Naive thymus-derived CD4-positive, alpha-beta T cell (primary cell): ENCODE results near the gene ATG10. TPM values are rescaled to one million over a fixed set of nuclear protein-coding genes. Genes with fewer than 3 reads are reported as not detected.
"Not testable (repeated sequence)": the region's sequence is repeated elsewhere in the genome, so short reads cannot be mapped to it uniquely, and the experiment has no call there.

Experiments used
- ATAC-seq: fragments of 150-1000 bp; cut with Tn5 transposase; 2 replicates; pipeline ENCODE4 v1.10.0; 2021; ENCODE audit warnings: mild to moderate bottlenecking, moderate library complexity
- CTCF ChIA-PET: fragments of 350-600 bp; sonication (Branson Sonifier 250); formaldehyde crosslinking; loops from one replicate; lab custom pipeline; 2021; ENCODE audit warnings: antibody characterized with exemption; lab: Charles Lee
- POLR2A ChIA-PET: fragments of 350-600 bp; sonication (Branson Sonifier 250); formaldehyde crosslinking; loops from one replicate; lab custom pipeline; 2021; ENCODE audit warnings: antibody characterized with exemption, inconsistent platforms; lab: Charles Lee
- DNase-seq, 9 donors: peaks; one replicate each; pipeline versions ENCODE4 v3.0.0 to v3.0.0-alpha.2; 2020 to 2022; ENCODE audit warnings: mixed read lengths in 1 of 9
- H3K27ac ChIP-seq: one replicate; pipeline ENCODE4 v1.7.0; 2013; ENCODE audit warnings: mild to moderate bottlenecking, low read depth, low read length, moderate library complexity
- H3K27me3 ChIP-seq, 2 donors: one replicate each; pipeline ENCODE4 v1.7.0; 2013; ENCODE audit warnings: low read length in 2 of 2, mild to moderate bottlenecking in 2 of 2, moderate library complexity in 2 of 2; ENCODE audit not compliant: control insufficient read depth in 2 of 2, insufficient read depth in 2 of 2
- H3K36me3 ChIP-seq, 3 experiments: 1 replicate in 2 of 3; 2 replicates in 1 of 3; pipeline ENCODE4 v1.7.0; 2013; ENCODE audit warnings: low read length in 3 of 3, mild to moderate bottlenecking in 3 of 3, moderate library complexity in 1 of 3; ENCODE audit not compliant: insufficient read depth in 3 of 3, control insufficient read depth in 2 of 3
- H3K4me1 ChIP-seq, 2 donors: one replicate each; pipeline ENCODE4 v1.7.0; 2013; ENCODE audit warnings: low read length in 2 of 2, mild to moderate bottlenecking in 2 of 2, moderate library complexity in 1 of 2; ENCODE audit not compliant: control insufficient read depth in 2 of 2, insufficient read depth in 2 of 2
- H3K4me3 ChIP-seq: 2 replicates; pipeline ENCODE4 v1.7.0; 2013; ENCODE audit warnings: mild to moderate bottlenecking, low read length
- H3K9me3 ChIP-seq, 3 experiments: 1 replicate in 2 of 3; 2 replicates in 1 of 3; pipeline ENCODE4 v1.7.0; 2013; ENCODE audit warnings: low read length in 3 of 3; ENCODE audit not compliant: control insufficient read depth in 2 of 3
- H3K27ac Mint-ChIP-seq, 9 donors: one replicate each; pipeline ENCODE4 v1.8.0; 2020 to 2022; ENCODE audit warnings: mixed read lengths in 9 of 9, mild to moderate bottlenecking in 8 of 9, moderate library complexity in 5 of 9, inconsistent platforms in 2 of 9
- H3K27me3 Mint-ChIP-seq, 5 donors: one replicate each; pipeline ENCODE4 v1.8.0; 2021 to 2022; ENCODE audit warnings: mixed read lengths in 5 of 5, mild to moderate bottlenecking in 1 of 5
- H3K36me3 Mint-ChIP-seq, 5 donors: one replicate each; pipeline ENCODE4 v1.8.0; 2020 to 2022; ENCODE audit warnings: mixed read lengths in 5 of 5, mild to moderate bottlenecking in 3 of 5, inconsistent platforms in 1 of 5
- H3K4me1 Mint-ChIP-seq, 7 donors: one replicate each; pipeline ENCODE4 v1.8.0; 2020 to 2022; ENCODE audit warnings: mixed read lengths in 7 of 7, mild to moderate bottlenecking in 3 of 7, inconsistent platforms in 1 of 7
- H3K4me3 Mint-ChIP-seq, 10 donors: one replicate each; pipeline ENCODE4 v1.8.0; 2020 to 2022; ENCODE audit warnings: mild to moderate bottlenecking in 10 of 10, mixed read lengths in 10 of 10, moderate library complexity in 6 of 10, inconsistent platforms in 2 of 10
- H3K9me3 Mint-ChIP-seq, 11 donors: one replicate each; pipeline ENCODE4 v1.8.0; 2020 to 2022; ENCODE audit warnings: mixed read lengths in 11 of 11, mild to moderate bottlenecking in 4 of 11, inconsistent platforms in 1 of 11, moderate library complexity in 1 of 11
- intact Hi-C, 2 donors: fragments of 100-400 bp; cut with micrococcal nuclease; formaldehyde crosslinking; loops; one replicate each; pipeline ENCODE4 v1.15.1; 2023
- polyA plus RNA-seq, 2 donors: library from polyadenylated mRNA; unstranded; fragments of 300-500 nt; fragmentation: Illumina TruSeq; gene quantifications; one replicate each; pipeline ENCODE4 v1.2.3, GENCODE V29; 2021
- total RNA-seq, 6 experiments: library from RNA in 5 of 6; stranded (reverse) in 5 of 6; gene quantifications; 1 replicate in 5 of 6; 2 replicates in 1 of 6; pipeline ENCODE4 v1.2.3 and lab custom pipeline; 2021 to 2026

Gene ATG10
- total and polyA plus RNA-seq, 7 experiments from 2014 or later: 6.4 to 14.4 (median 9.1) TPM

- Histone ChIP-seq H3K36me3 (no peaks in the 10 kb centered on the region), H3K9me3 (no peaks in the 10 kb centered on the region), H3K4me3 (peak overlapping the region; percentile 67), H3K4me1 (peaks cover 5 to 10% of the 10 kb centered on the region in 2 donors), H3K27ac (peak overlapping the region; percentile 97), H3K27me3 (no peaks in the 10 kb centered on the region)
- DNase-seq (no peak), ATAC-seq (peak; percentile 46)
- ChIA-PET CTCF (no interaction called here), POLR2A (interaction anchor here (0.8 to 1.0 kb wide), 2 partner anchors 120 to 222 kb away, joined by 4 to 5 read pairs; partner anchors contain the start of gene SSBP2)
- Mint-ChIP-seq H3K4me3 (peak overlapping the region; percentile 75 to 98 (median 88)), H3K27me3 (no peaks in the 10 kb centered on the region), H3K9me3 (no peaks in the 10 kb centered on the region), H3K27ac (peak overlapping the region; percentile 73 to 99 (median 91)), H3K4me1 (peaks cover 11 to 40% (median 36%) of the 10 kb centered on the region in 7 donors), H3K36me3 (peaks cover 4 to 8% (median 4%) of the 10 kb centered on the region in 5 donors)
- intact Hi-C loops: loop anchor here (1.0 to 10.0 kb wide), 9 partner anchors 95 to 1980 kb away; partner anchors contain the start of genes MTX3 (in 1 of the 2), SSBP2 (in 1 of the 2) and ZFYVE16 (in 1 of the 2)
These were observed 615 bp downstream of the ATG10 start for GRCh38 chr5:81972492-81972783.

- ChIA-PET CTCF (no interaction called here), POLR2A (interaction anchor here (0.9 to 1.0 kb wide), 2 partner anchors 9 to 229 kb away, joined by 3 to 4 read pairs; partner anchors contain the start of gene SSBP2)
- no peak for ATAC-seq
- Histone ChIP-seq H3K9me3 (no peaks in the 10 kb centered on the region), H3K27ac (no peak overlapping the region), H3K27me3 (no peaks in the 10 kb centered on the region), H3K36me3 (no peaks in the 10 kb centered on the region), H3K4me3 (no peak overlapping the region), H3K4me1 (no peaks in the 10 kb centered on the region)
- no peaks in the 10 kb centered on the region for H3K27me3 Mint-ChIP-seq
- DNase-seq: no peak
- H3K36me3 Mint-ChIP-seq: peaks cover 14 to 44% (median 38%) of the 10 kb centered on the region in 5 donors
- peaks cover 0 to 5% (median 0%) of the 10 kb centered on the region in 11 donors for H3K9me3 Mint-ChIP-seq
- intact Hi-C loops: no loop called here
- peak overlapping the region in 2 of 9 donors; percentile 5 to 50 for H3K27ac Mint-ChIP-seq
- peaks cover 2 to 29% (median 9%) of the 10 kb centered on the region in 7 donors for H3K4me1 Mint-ChIP-seq
- no peak overlapping the region for H3K4me3 Mint-ChIP-seq
These were observed 8.3 kb downstream of the ATG10 start for GRCh38 chr5:81980160-81980559.

GRCh38 chr5:81980598-81981260 is 8.9 kb downstream of the ATG10 start:
- Mint-ChIP-seq H3K27ac (peak overlapping the region in 2 of 9 donors; percentile 5 to 50), H3K9me3 (peaks cover 0 to 9% (median 0%) of the 10 kb centered on the region in 11 donors), H3K4me3 (no peak overlapping the region), H3K27me3 (no peaks in the 10 kb centered on the region), H3K36me3 (peaks cover 14 to 49% (median 42%) of the 10 kb centered on the region in 5 donors), H3K4me1 (peaks cover 4 to 29% (median 9%) of the 10 kb centered on the region in 7 donors)
- Histone ChIP-seq H3K27me3 (no peaks in the 10 kb centered on the region), H3K4me3 (no peak overlapping the region), H3K36me3 (no peaks in the 10 kb centered on the region), H3K4me1 (no peaks in the 10 kb centered on the region), H3K9me3 (no peaks in the 10 kb centered on the region), H3K27ac (no peak overlapping the region)
- DNase-seq (no peak), ATAC-seq (no peak)
- intact Hi-C loops: no loop called here
- CTCF ChIA-PET: no interaction called here
- POLR2A ChIA-PET: no interaction called here

GRCh38 chr5:81982172-81982685 is 10.4 kb downstream of the ATG10 start:
- intact Hi-C loops, CTCF ChIA-PET, H3K27me3 ChIP-seq, DNase-seq, H3K36me3 ChIP-seq, H3K4me3 Mint-ChIP-seq, H3K27me3 Mint-ChIP-seq, H3K27ac Mint-ChIP-seq, H3K9me3 Mint-ChIP-seq, H3K4me1 ChIP-seq, H3K9me3 ChIP-seq, ATAC-seq, H3K27ac ChIP-seq, POLR2A ChIA-PET, H3K4me3 ChIP-seq: not testable (repeated sequence)
- Mint-ChIP-seq H3K36me3 (peaks cover 13 to 58% (median 49%) of the 10 kb centered on the region in 5 donors), H3K4me1 (peaks cover 2 to 27% (median 9%) of the 10 kb centered on the region in 7 donors)

- H3K4me3 Mint-ChIP-seq, POLR2A ChIA-PET, H3K4me1 ChIP-seq, ATAC-seq, intact Hi-C loops, DNase-seq, H3K36me3 ChIP-seq, H3K27ac ChIP-seq, H3K27me3 Mint-ChIP-seq, H3K27me3 ChIP-seq, H3K9me3 Mint-ChIP-seq, CTCF ChIA-PET, H3K4me3 ChIP-seq, H3K27ac Mint-ChIP-seq, H3K9me3 ChIP-seq: not testable (repeated sequence)
- Mint-ChIP-seq H3K36me3 (peaks cover 10 to 55% (median 44%) of the 10 kb centered on the region in 5 donors), H3K4me1 (peaks cover 2 to 22% (median 9%) of the 10 kb centered on the region in 7 donors)
These were observed 11.3 kb downstream of the ATG10 start for GRCh38 chr5:81983148-81983547.

- CTCF ChIA-PET, H3K4me3 ChIP-seq, H3K27me3 Mint-ChIP-seq, POLR2A ChIA-PET, ATAC-seq, H3K27ac Mint-ChIP-seq, intact Hi-C loops, H3K9me3 Mint-ChIP-seq, H3K9me3 ChIP-seq, H3K36me3 ChIP-seq, H3K27ac ChIP-seq, H3K4me3 Mint-ChIP-seq, DNase-seq, H3K4me1 ChIP-seq, H3K27me3 ChIP-seq: not testable (repeated sequence)
- H3K4me1 Mint-ChIP-seq: peaks cover 2 to 18% (median 9%) of the 10 kb centered on the region in 7 donors
- peaks cover 7 to 52% (median 40%) of the 10 kb centered on the region in 5 donors for H3K36me3 Mint-ChIP-seq
These were observed 11.7 kb downstream of the ATG10 start for GRCh38 chr5:81983563-81983962.
